IMR-90 (cell line): Measurements from ENCODE around the gene UBASH3B. TPM values are rescaled to one million over a fixed set of nuclear protein-coding genes. Genes with fewer than 3 reads are reported as not detected.

Experiments used
- ATAC-seq: fragments of 200-7000 bp; cut with Tn5 transposase; 2 replicates; pipeline ENCODE4 v1.9.1; 2020; ENCODE audit warnings: low read depth, mild to moderate bottlenecking, moderate library complexity
- BruUV-seq: library from RNA; stranded (reverse); fragments of 400-500 nt; replicated peaks from 2 replicates; lab custom pipeline; 2021; lab: Mats Ljungman, UMichigan
- CTCF ChIA-PET: fragments of 300-600 bp; formaldehyde crosslinking; extraction: SDS; loops from one replicate; lab custom pipeline; 2021; ENCODE audit warnings: antibody characterized with exemption; lab: Yijun Ruan, JAX
- POLR2A ChIA-PET: fragments of 300-600 bp; sonication (Branson Sonifier 250); formaldehyde crosslinking; loops from one replicate; lab custom pipeline; 2022; ENCODE audit warnings: antibody characterized with exemption; ENCODE audit not compliant: unreplicated experiment; lab: Charles Lee
- DNase-seq: peaks from one replicate; pipeline ENCODE4 v3.0.0; 2013
- H2AFZ ChIP-seq: replicated peaks from 2 replicates; pipeline ENCODE3; 2013; ENCODE audit warnings: low read length, mild to moderate bottlenecking; ENCODE audit not compliant: poor library complexity
- H2AK5ac ChIP-seq: 2 replicates; pipeline ENCODE4 v1.6.1; 2013; ENCODE audit warnings: low read depth, low read length, inconsistent platforms
- H2AK9ac ChIP-seq: replicated peaks from 2 replicates; pipeline ENCODE3; 2013; ENCODE audit warnings: mild to moderate bottlenecking, low read depth, low read length, moderate library complexity; ENCODE audit not compliant: poor library complexity
- H2BK120ac ChIP-seq: 2 replicates; pipeline ENCODE4 v1.6.1; 2013; ENCODE audit warnings: low read depth, low read length, inconsistent platforms
- H2BK15ac ChIP-seq: 3 replicates; pipeline ENCODE4 v1.6.1; 2013; ENCODE audit warnings: low read depth, low read length, inconsistent platforms
- H2BK20ac ChIP-seq: 2 replicates; pipeline ENCODE4 v1.6.1; 2013; ENCODE audit warnings: low read depth, mild to moderate bottlenecking, inconsistent platforms, low read length, moderate library complexity
- H2BK5ac ChIP-seq: 2 replicates; pipeline ENCODE4 v1.6.1; 2013; ENCODE audit warnings: mild to moderate bottlenecking, low read depth, low read length, inconsistent platforms; ENCODE audit not compliant: poor library complexity, severe bottlenecking
- H3K14ac ChIP-seq: replicated peaks from 2 replicates; pipeline ENCODE4 v1.6.1; 2013; ENCODE audit warnings: low read depth, low read length, inconsistent platforms
- H3K18ac ChIP-seq: 2 replicates; pipeline ENCODE4 v1.6.1; 2013; ENCODE audit warnings: low read depth, low read length, control low read depth
- H3K23ac ChIP-seq: 2 replicates; pipeline ENCODE4 v1.6.1; 2013; ENCODE audit warnings: low read depth, low read length, inconsistent platforms
- H3K27ac ChIP-seq: 2 replicates; pipeline ENCODE4 v1.5.1; 2013; ENCODE audit warnings: mild to moderate bottlenecking, control low read depth, low read length; ENCODE audit not compliant: insufficient read depth
- H3K27me3 ChIP-seq: 2 replicates; pipeline ENCODE4 v1.6.1; 2013; ENCODE audit warnings: low read length; ENCODE audit not compliant: control insufficient read depth, insufficient read depth
- H3K36me3 ChIP-seq: 2 replicates; pipeline ENCODE4 v1.6.1; 2013; ENCODE audit warnings: low read length, mixed read lengths; ENCODE audit not compliant: control insufficient read depth, insufficient read depth
- H3K4ac ChIP-seq: 2 replicates; pipeline ENCODE4 v1.6.1; 2013; ENCODE audit warnings: low read depth, low read length, inconsistent platforms
- H3K4me1 ChIP-seq: 2 replicates; pipeline ENCODE4 v1.6.1; 2013; ENCODE audit warnings: low read length, mixed read lengths; ENCODE audit not compliant: control insufficient read depth, insufficient read depth
- H3K4me2 ChIP-seq: 2 replicates; pipeline ENCODE4 v1.6.1; 2013; ENCODE audit warnings: low read depth, mild to moderate bottlenecking, control low read depth, low read length, moderate library complexity
- H3K4me3 ChIP-seq: 2 replicates; pipeline ENCODE4 v1.5.1; 2013; ENCODE audit warnings: low read depth, mild to moderate bottlenecking, control low read depth, low read length, moderate library complexity; ENCODE audit not compliant: insufficient read depth
- H3K56ac ChIP-seq: 2 replicates; pipeline ENCODE4 v1.6.1; 2013; ENCODE audit warnings: low read length, inconsistent platforms; ENCODE audit not compliant: insufficient read depth; ENCODE audit errors: extremely low read depth
- H3K79me1 ChIP-seq, 2 experiments: 2 replicates each; pipeline ENCODE4 v1.6.1; 2013; ENCODE audit warnings: low read length in 2 of 2, inconsistent platforms in 1 of 2, low read depth in 1 of 2
- H3K9ac ChIP-seq: 2 replicates; pipeline ENCODE4 v1.6.1; 2013; ENCODE audit warnings: low read depth, low read length, control low read depth
- H3K9me1 ChIP-seq: 2 replicates; pipeline ENCODE4 v1.6.1; 2013; ENCODE audit warnings: low read length, inconsistent platforms; ENCODE audit not compliant: insufficient read depth
- H3K9me3 ChIP-seq: 2 replicates; pipeline ENCODE4 v1.6.1; 2013; ENCODE audit warnings: low read length; ENCODE audit not compliant: control insufficient read depth, insufficient read depth
- H4K20me1 ChIP-seq: 2 replicates; pipeline ENCODE4 v1.6.1; 2013; ENCODE audit warnings: low read length, inconsistent platforms; ENCODE audit not compliant: insufficient read depth
- H4K5ac ChIP-seq: 2 replicates; pipeline ENCODE4 v1.6.1; 2013; ENCODE audit warnings: mild to moderate bottlenecking, low read depth, low read length, control low read depth
- H4K8ac ChIP-seq, 2 experiments: 2 replicates each; pipeline ENCODE4 v1.6.1; 2013; ENCODE audit warnings: low read depth in 2 of 2, low read length in 2 of 2, control low read depth in 1 of 2, inconsistent platforms in 1 of 2
- H4K91ac ChIP-seq: 2 replicates; pipeline ENCODE4 v1.6.1; 2013; ENCODE audit warnings: low read depth, low read length, inconsistent platforms; ENCODE audit not compliant: insufficient read depth
- BHLHE40 ChIP-seq: fragments of 150-350 bp; IDR thresholded peaks from 2 replicates; pipeline ENCODE4 v1.6.1; 2016; ENCODE audit warnings: mild to moderate bottlenecking, low read depth, low read length
- CEBPB ChIP-seq: IDR thresholded peaks from 2 replicates; pipeline ENCODE4 v1.6.1; 2012; ENCODE audit warnings: low read depth, low read length, improper control_type of control experiment
- CHD1 ChIP-seq: IDR thresholded peaks from 2 replicates; pipeline ENCODE4 v1.6.1; 2012; ENCODE audit warnings: low read depth, low read length, improper control_type of control experiment
- MAFK ChIP-seq: IDR thresholded peaks from 2 replicates; pipeline ENCODE4 v1.6.1; 2012; ENCODE audit warnings: low read depth, low read length, improper control_type of control experiment
- MXI1 ChIP-seq: IDR thresholded peaks from 2 replicates; pipeline ENCODE4 v1.6.1; 2012; ENCODE audit warnings: low read depth, mild to moderate bottlenecking, low read length, moderate library complexity, borderline replicate concordance
- POLR2A ChIP-seq: IDR thresholded peaks from 2 replicates; pipeline ENCODE4 v1.6.1; 2012; ENCODE audit warnings: mild to moderate bottlenecking, low read depth, low read length
- RAD21 ChIP-seq: IDR thresholded peaks from 2 replicates; pipeline ENCODE4 v1.6.1; 2012; ENCODE audit warnings: low read length, improper control_type of control experiment
- RCOR1 ChIP-seq: IDR thresholded peaks from 2 replicates; pipeline ENCODE4 v1.6.1; 2012; ENCODE audit warnings: mild to moderate bottlenecking, low read length, improper control_type of control experiment; ENCODE audit not compliant: insufficient replicate concordance
- SMC3 ChIP-seq: fragments of 150-350 bp; IDR thresholded peaks from 2 replicates; pipeline ENCODE4 v1.6.1; 2016; ENCODE audit warnings: low read depth, mild to moderate bottlenecking, antibody characterized with exemption, low read length, moderate library complexity
- WGBS, 2 experiments: methylation state at CpG; one replicate each; pipeline versions ENCODE4 v1.1.5 to v1.1.7; 2013; ENCODE audit warnings: missing lambda C conversion rate in 2 of 2; ENCODE audit not compliant: insufficient read length in 1 of 2; ENCODE audit errors: extremely low coverage in 2 of 2; 5-methylcytosine and 5-hydroxymethylcytosine counted together
- dilution Hi-C: fragments of 300-500 bp; cut with HindIII; formaldehyde crosslinking; loops from one replicate; pipeline ENCODE4 v1.14.3; 2018; ENCODE audit warnings: low sequenced_read_pairs; ENCODE audit not compliant: unreplicated experiment
- in situ Hi-C: fragments of 300-500 bp; cut with MboI; formaldehyde crosslinking; loops from 3 replicates; pipeline ENCODE4 v1.14.3; 2019; ENCODE audit warnings: low sequenced_read_pairs, inconsistent platforms, mixed read lengths
- intact Hi-C: fragments of 100-400 bp; cut with micrococcal nuclease; formaldehyde crosslinking; loops from 2 replicates; pipeline ENCODE4 v1.10.0; 2022
- polyA plus RNA-seq, 3 experiments: library from polyadenylated mRNA; depleted of rRNA; stranded (reverse); fragments of >200 nt; gene quantifications; 2 replicates each; pipeline ENCODE4 v1.2.3, GENCODE V29; 2012; ENCODE audit warnings: low replicate concordance in 1 of 3
- total RNA-seq: library from RNA; depleted of rRNA; stranded (reverse); fragments of >200 nt; gene quantifications from 2 replicates; pipeline ENCODE4 v1.2.3, GENCODE V29; 2012

Gene UBASH3B
- total and polyA plus RNA-seq, 2 of the 4 experiments (the other 2 are of a cell fraction) = 27.2 to 48.0 TPM

GRCh38 chr11:122617297-122617696 lies 38.2 kb upstream of the UBASH3B start:
- no peak overlapping the region for H2AK5ac ChIP-seq
- no peak overlapping the region for H2BK120ac ChIP-seq
- no peaks in the 10 kb centered on the region for H3K4me1 ChIP-seq
- no peaks in the 10 kb centered on the region for H3K79me1 ChIP-seq
- H4K20me1 ChIP-seq = no peaks in the 10 kb centered on the region
- no peak overlapping the region for H3K4me3 ChIP-seq
- intact Hi-C loops (no loop called here), dilution Hi-C loops (no loop called here), in situ Hi-C loops (no loop called here)
- no peak overlapping the region for H3K4ac ChIP-seq
- H3K9me1 ChIP-seq = no peaks in the 10 kb centered on the region
- H2BK15ac ChIP-seq = no peak overlapping the region
- POLR2A ChIA-PET = no interaction called here
- no peaks in the 10 kb centered on the region for H3K36me3 ChIP-seq
- TF ChIP-seq RCOR1 (no peak), POLR2A (no peak), CEBPB (no peak), CHD1 (no peak), BHLHE40 (no peak), RAD21 (no peak), MXI1 (no peak), SMC3 (no peak), MAFK (no peak)
- no peaks in the 10 kb centered on the region for H3K9me3 ChIP-seq
- H2BK5ac ChIP-seq = no peak overlapping the region
- H4K8ac ChIP-seq = no peak overlapping the region
- peak; percentile 4 for DNase-seq
- no peak overlapping the region for H2AK9ac ChIP-seq
- H3K27me3 ChIP-seq = peaks cover 25% of the 10 kb centered on the region
- H3K4me2 ChIP-seq = no peak overlapping the region
- no CpG with 5 or more reads among the region's 5 CpGs for WGBS, 2 experiments
- H2BK20ac ChIP-seq = no peak overlapping the region
- no peak overlapping the region for H3K18ac ChIP-seq
- no peak overlapping the region for H3K9ac ChIP-seq
- H3K23ac ChIP-seq = no peak overlapping the region
- no TSS peak for BruUV-seq
- no peak overlapping the region for H3K56ac ChIP-seq
- H2AFZ ChIP-seq = no peak overlapping the region
- no peak overlapping the region for H4K91ac ChIP-seq
- no peak overlapping the region for H4K5ac ChIP-seq
- no peak overlapping the region for H3K27ac ChIP-seq
- CTCF ChIA-PET = no interaction called here
- no peak overlapping the region for H3K14ac ChIP-seq
- no peak for ATAC-seq
